ENCODE data around the gene SMARCD3.

The SMARCD3 gene

DNA sequence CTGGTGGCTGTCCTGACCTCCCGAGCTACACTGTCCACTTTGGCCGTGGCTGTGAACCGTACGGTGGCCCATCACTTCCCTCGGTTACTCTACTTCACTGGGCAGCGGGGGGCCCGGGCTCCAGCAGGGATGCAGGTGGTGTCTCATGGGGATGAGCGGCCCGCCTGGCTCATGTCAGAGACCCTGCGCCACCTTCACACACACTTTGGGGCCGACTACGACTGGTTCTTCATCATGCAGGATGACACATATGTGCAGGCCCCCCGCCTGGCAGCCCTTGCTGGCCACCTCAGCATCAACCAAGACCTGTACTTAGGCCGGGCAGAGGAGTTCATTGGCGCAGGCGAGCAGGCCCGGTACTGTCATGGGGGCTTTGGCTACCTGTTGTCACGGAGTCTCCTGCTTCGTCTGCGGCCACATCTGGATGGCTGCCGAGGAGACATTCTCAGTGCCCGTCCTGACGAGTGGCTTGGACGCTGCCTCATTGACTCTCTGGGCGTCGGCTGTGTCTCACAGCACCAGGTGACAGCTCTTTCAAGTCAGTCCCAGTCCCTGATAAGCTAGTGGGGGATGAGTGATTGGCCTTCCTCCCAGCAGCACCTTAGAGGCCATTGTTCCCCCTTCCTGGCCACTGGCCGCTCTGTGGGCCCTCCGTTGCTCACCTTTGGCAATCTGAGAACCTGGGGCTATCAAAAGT, 13.3 kb downstream of the SMARCD3 start:
- no peak for DNase-seq

DNA sequence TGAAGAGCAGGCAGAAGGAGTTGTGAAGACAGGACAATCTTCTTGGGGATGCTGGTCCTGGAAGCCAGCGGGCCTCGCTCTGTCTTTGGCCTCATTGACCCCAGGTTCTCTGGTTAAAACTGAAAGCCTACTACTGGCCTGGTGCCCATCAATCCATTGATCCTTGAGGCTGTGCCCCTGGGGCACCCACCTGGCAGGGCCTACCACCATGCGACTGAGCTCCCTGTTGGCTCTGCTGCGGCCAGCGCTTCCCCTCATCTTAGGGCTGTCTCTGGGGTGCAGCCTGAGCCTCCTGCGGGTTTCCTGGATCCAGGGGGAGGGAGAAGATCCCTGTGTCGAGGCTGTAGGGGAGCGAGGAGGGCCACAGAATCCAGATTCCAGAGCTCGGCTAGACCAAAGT, 14.7 kb downstream of the SMARCD3 start:
- DNase-seq: no peak

DNA sequence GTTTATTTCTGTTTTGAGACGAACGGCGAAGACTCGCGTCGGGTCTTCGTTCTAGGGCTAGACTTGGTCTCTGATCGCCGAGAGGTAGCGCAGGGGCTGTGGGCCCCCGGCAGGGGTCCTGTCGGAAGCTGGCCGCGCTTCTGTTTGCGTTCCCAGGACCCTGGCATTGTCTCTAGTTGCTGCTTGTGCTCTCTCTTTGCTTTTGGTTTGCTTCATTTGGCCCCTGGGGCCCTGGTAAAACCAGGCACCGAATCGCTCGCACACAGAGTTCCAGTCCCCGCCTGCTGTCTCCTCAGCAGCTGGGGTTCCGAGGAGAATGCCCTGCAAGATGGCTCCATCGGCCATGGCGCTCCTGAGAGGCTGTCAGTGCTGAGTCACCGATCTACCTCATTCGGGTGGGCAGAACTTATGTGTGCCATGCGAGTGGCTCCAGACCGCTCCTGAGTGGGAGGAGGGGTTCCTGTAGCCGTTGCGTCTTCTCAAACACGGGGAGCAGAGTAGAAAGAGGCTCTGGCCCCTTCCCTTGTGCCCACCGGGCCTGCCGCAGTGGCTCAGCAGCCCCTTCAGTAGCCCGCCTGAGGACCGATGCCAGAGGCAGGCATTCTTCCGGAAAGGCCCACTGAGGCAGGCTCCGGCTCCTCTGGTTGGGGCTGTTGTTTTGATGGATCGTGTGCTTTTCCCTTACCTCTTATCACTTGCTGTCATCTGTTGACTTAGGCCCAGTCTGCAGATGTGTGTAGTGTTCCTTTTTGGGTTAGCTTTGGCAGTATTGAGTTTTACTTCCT, 15.4 kb downstream of the SMARCD3 start:
- DNase-seq: peak; percentile 85

DNA sequence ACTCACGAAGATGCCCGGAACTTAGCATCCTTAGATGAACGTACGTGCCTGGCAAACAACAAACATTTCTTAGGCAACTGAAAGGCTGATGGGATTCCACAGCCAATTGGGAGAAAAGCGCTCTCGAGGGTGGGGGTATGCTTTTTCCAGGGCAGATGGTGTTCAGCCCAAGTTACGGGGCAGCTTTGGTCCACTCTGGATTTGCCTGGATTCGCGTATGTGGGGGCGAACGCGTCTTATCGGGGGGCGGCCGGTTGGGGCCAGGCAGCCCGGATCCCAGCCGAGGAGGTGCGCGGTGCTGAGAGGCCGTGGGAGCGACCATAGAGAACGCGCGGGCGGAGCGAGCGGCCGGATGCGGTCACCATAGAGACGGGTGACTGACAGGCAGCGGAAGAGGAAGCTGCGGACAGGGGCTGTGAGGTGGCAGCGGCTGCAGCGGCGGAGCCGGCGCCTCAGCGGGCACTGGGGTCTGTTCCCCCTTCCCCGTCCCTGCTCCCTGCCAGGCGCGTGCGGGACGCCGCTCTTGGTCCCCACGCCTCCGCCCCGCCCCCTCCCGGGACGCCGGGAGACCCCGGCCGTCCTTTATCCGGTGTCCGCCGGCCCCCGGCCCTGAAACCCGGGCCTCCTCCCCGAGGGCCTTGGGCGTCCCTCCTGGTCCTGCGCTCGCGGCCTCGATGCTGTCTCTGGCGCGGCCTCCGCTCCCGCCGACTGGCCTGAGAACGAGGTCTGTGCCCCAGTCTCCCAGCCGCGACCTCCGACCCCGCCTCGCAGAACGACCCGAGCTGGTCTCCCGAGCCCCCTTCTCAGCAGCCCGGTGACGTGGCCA, 16.2 kb downstream of the SMARCD3 start, which contains the start of gene CHPF2:
CHPF2 (plus strand) TSS at position 393 of the 826 bp plus-strand sequence. CDS start 1,529 bp downstream, outside the sequence.
- peak; percentile 92 for DNase-seq

DNA sequence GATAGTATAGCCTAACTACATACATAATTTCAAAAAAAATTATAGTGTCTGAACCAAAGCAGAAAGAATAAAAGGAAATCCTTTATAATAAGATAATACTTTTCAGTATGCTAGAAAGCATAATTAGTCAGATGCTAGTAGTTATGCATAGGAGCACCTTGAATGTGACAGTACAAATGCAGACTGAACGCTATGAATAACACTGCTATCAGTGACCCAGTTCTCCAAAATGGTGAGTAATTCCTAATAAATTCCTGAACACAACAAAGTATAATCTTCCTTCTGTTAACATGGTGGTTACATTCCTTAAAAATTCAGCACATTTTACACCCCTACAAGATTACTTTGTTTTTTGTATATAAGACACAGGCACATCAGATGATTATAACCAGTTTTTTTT, 17.4 kb downstream of the SMARCD3 start:
- DNase-seq: no peak

DNA sequence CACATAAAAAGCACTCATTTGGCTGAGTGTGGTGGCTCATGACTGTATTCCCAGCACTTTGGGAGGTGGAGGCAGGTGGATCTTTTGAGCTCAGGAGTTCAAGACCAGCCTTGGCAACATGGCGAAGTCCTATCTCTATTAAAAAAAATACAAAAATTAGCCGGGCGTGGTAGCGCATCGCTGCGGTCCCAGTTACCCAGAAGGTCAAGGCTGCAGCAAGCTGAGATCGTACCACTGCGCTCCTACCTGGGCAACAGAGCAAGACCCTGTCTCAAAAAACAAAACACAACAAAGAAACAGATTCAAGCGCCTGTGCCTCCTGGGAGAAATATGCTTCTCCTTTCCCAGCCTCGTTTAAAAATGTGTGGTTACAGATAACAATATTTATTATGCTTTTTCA, 19.2 kb downstream of the SMARCD3 start:
- DNase-seq: no peak

DNA sequence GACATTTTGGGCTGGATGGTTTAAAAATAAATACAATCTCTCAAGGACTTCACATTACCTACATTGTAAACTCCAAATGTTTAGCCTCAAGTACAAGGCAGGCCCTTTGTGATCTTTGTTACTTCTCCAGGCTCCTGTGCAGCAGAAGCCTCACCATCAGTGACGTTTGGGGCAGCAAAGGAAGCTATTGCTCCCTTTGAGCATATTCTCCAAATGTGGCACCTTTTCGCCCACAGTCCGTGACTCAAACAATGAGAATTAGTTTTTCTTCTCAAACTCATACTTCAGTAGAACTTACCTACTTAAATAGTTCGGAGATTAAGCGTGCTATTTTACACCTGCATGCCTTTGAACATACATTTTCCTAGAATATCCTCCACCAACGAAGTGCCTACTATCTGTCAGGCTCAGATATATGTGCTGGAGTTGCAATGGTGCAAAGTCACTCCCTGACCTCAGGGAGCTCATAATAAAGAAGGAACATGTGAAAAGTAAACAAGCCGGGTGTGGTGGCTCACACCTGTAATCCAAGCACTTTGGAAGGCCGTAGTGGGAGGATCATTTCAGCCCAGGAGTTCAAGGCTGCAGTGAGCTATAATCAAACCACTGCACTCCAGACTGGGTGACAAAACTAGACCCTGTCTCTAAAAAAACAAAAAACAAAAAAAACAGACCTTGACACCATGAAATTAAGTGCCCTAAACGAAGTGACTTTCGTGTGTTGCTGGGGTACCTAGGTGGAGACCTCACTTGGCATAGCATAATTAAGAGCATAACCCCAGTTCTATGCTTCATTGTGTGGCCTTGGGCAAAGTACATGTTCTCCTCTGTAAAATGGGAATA, 20.2 kb downstream of the SMARCD3 start:
- no peak for DNase-seq

DNA sequence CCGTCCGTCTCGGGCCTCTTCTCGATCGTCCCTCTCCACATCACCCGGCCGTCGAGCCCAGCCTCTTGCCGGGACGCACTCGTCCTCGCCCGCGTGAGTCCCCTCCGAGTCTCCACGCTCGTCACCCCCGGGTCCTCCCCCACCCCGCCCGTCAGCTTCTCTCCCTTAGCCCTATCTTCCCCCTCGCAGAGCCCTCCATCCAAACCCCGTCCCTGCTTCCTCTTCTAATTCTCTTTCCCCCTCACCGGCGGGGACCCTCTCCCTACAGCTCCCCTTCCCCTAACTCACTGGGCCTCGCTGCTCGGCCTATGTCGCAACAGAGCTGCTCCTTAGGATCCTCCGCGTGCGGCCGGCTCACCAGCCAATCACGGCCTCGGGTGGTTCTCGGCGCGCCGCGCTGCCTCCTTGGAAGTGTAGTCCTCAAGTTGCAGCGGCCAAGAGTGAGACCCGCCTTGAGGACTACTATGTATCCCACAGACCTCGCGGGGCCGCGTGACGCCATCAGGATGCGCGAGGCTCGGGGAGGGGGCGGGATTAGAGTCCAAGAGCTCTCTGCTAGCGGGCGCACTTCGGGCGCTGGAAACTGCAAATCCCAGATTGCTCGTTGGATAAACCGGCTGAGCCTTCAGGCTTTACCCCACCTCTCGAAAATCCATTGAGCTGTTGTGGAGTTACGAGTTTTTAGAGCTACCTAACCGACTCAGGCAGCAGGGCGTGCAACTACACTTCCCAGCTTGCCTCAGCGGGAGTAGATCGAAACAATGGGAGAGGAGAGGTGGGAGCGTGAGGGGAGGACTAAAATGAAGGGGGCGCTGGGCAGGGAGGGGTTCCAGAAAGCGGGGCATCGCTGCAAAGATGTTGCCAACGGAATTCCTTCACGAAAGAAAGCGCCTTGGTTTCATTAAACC, 21.4 kb downstream of the SMARCD3 start, which contains the start of gene ABCF2:
ABCF2 (minus strand) TSS at position 331 of the 908 bp plus-strand sequence. CDS start 747 bp downstream, outside the sequence.
- DNase-seq: peak; percentile 99

DNA sequence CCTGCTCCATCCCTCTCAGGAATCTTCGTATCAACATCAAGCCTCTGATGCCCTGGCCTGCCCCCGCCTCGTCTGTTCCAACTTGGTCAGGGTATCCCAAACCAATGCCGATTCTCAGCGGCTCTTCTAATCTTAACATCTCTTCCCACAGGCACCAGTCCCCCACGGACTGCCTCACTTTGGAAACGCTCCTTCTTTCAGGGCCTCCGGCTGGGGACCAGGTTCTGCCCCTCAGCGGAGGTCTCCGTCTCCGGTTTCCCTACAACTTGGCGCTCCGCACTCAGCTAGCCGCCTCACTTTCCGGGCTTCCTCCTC, 22.0 kb downstream of the SMARCD3 start:
- DNase-seq: no peak

DNA sequence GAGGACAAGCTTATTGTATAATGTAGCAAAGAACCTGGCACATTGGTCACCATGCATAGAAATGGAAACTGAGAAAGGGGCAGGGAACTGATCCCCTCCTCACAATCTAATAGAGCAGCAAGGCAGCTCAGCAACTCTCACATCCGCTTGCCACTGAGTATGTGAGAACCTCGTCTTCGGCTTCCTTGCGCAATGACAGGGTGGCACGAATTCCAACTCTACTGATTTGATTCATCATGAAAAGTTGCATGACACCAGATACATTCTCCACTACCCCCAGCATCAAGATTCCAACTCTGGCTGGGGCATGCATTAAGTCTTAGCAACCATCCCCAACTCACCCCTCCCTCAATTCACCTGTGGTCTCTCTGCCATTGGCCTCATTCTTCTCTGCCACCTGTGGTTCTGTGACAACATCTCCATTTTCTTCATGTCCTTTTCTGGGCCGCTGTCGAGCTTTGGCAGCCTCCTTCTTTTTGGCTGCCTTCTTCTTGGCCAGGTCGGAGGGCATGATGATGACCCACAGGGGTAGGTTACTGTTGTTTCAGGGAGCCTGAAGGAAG, 22.5 kb downstream of the SMARCD3 start:
- DNase-seq: no peak

DNA sequence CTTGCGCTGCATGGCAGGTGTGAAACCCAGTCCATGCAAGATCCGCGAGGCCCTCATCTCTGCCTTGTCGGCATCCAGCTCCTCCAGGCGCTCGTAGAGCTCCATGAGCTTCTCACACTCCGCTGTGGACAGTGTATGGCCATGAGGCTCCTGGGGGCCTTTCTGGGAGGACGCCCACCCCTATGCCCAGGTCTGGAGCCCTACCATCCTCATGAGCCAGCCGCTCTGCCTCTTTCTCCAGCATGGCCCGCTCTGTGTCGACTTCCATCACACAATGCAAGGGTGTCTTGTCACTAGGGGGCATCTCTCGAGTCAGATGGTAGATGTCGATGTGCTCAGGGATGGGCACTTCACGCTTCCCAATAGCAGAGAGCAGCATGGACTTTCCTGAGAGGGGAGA, 24.8 kb downstream of the SMARCD3 start:
- no peak for DNase-seq

DNA sequence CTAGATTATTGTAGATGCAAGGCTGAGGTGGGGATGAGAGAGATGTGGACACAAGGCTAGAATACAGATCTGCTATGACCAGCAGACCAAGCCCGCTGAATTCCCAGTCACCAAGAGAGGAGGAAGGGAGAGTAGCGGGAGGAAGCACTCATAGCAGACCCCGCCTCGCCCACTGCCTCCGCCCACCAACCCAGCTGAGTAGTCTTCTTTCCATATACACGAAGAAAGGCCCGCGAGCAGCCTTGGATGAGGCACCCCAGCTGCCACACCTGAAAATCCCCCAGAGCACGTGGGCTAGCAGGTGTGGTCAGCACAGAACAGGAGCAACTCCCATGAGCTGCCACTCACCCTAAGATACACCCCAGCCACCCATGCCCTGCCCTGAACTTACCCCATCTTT, 30.3 kb downstream of the SMARCD3 start:
- DNase-seq: no peak

DNA sequence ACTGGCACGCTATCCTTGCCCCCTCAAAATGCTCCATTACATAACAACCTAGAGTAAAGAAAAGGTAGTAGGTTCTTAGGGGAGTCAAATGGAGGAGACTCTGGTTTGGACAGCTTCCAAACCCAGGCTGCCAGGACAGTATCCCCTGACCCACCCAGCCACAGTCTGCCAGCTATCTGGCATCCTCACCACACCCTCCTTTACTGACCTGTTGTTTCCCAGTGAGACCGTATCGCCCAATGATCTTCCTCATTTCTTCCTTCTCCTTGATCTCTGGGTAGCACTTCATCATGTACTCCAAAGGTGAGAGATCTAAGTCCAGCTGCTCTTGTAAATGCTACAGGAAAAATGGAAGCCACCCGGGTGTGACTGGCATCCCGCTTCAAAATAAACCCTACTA, 33.1 kb downstream of the SMARCD3 start:
- no peak for DNase-seq

DNA sequence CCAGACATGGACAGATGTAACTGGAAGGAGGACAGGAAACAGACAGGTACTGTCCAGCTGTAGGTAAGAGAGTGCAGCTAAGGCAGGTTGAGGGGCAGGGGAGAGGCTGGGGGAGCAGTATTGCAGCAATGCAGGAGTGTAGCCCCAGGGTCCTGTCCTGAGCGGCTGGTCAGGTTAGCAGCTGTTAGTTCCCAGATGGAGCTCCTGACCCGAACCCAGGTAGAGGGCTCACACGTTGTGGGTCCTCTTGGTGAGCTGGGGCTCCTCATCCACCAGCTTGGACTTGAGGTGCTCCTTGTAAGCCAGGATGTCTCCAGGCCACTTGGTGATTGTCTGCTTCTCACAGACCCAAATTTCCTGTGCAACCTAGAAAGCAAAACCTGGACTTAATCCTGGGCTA, 34.7 kb downstream of the SMARCD3 start:
- DNase-seq: no peak

DNA sequence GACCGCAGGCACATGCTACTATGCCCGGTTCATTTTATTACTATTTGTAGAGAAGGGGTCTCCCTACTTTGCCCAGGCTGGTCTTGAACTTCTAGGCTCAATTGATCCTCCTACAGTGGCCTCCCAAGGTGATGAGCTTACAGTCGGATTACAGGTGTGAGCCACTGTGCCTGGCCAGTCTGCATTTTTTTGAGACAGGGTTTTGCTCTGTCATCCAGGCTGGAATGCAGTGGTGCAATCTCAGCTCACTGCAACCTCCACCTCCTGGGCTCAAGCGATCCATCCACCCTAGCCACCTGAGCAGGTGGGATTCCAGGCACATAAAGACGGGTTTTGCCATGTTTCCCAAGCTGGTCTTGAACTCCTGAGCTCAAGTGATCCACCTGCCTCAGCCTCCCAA, 35.9 kb downstream of the SMARCD3 start:
- DNase-seq: no peak

DNA sequence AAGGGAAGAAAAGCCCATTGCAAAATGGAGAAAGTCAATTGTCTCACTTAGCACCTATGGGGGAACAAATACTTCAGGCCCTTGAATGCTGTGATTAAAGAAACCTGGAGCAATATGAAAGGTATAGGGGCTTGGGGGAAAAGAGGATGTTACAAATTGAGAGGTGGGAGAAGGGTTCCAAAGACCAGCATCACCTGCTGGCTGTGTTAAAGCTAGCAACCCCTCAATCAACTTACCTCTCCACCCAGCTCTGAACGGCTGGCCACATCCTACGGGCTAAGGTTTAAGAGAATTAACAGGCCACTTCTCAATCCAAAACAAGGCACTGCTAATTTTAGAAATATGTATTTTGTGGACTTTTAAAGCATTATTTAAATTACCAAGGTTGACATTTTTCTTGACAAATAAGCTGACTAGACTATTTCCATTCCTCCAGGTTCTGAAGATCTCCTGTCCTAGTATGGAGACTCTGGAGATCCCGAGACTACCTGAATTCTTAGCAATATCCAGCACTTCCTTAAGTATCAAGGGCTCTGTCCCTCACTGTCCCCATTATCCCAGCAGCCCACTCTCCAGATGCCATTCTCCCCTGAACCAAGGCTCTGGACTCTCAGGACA, 37.2 kb downstream of the SMARCD3 start:
- DNase-seq: no peak

DNA sequence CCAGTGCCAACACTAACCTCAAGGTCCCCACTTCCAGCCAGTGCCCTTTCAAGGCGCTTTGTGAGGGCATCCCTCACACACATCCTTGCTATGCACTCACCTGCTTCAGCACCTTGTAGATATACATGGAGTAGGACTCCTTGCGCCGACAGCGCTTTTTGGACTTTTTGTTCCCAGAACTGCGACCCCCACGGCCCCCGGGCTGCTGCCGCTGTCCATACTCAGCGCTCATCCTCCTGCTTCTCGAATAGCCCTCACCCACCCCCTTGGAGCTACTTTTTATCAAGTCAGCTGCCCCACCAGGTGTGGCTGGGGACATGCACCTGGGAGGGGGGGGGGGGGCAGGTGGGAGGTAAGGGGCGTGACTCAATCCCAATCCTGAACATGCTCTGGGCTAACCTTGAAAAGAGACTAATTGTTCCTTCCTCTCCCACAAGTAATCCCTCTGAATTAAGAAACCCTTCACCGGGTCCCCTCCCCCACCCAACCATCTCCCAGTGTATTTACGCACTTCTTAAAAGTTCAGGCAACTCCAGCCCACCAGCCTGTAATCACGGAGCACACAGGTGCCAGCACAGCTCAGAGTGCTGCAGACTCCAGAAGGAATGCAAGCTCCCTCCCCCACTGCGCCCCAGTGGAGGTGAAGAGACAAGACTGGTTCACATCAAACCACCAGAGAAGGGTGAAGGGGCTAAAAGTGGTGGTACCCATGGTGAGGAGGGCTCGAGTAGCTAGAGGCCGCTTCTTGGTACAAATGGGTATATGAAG, 38.2 kb downstream of the SMARCD3 start, which contains the start of gene H2BK1:
H2BK1 (minus strand) TSS at position 402 of the 768 bp plus-strand sequence; CDS start at position 232, 170 bp downstream.
- no peak for DNase-seq

DNA sequence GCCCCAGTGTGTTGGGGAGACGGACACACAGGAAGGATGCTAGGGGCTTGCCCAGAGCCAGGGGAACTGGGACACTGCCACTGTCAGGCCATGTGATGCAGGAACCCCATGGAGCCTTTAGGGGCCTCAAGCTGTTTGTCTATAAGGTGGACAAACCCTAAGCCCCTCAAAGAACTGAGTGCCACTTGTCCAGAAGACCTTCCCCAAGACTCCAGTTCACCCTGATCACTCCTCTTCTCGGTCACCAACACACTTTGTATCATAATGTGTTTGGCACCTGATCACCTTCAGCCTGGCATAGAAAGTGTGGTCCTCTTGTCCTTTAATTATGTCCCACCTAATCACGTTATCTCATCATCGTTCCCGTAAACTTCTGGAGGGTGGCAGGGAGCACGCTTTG, 38.9 kb downstream of the SMARCD3 start:
- no peak for DNase-seq

DNA sequence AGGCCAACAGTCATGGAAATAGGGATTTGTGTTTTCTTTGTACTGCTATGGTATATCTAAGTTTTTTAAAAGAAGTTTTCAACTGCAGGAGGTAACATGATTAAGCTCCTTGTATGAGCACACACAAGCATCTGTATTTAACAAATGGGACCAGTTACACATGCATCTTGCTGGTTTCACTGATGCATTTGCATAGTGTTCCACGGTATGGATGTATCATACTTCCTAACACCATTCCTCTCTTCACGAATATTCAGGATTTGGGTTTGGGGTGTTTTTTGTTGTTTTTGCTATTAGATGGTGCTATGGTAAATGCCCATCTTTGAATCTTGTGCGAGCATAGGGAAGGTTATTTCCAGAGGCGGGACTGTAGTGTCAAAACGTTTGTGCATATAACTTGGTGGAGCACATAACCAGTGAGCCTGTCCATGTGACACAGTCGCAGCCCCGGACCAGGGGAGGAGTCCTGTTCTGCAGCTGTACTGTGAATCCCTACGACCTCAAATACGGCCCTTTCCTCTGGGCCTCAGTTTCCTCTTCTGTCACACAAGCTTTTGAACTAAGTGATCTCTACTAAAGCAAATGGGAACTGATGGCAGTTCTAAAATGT, 40.1 kb downstream of the SMARCD3 start:
- DNase-seq: no peak
